LNCaP clone FGC (cell line): ENCODE data around the gene UAP1L1.

ENCODE experiments used
- DNase-seq: peaks from one replicate; pipeline ENCODE4 v3.0.0-alpha.2; 2011; ENCODE audit warnings: low read depth
- H3K4me3 ChIP-seq: 2 replicates; pipeline ENCODE4 v1.5.1; 2011; ENCODE audit warnings: mild to moderate bottlenecking, low read depth, low read length, control low read depth
- TF ChIP-seq, protein P1 (sequence below): IDR thresholded peaks from 2 replicates; pipeline ENCODE4 v1.5.1; 2012; ENCODE audit warnings: mild to moderate bottlenecking; ENCODE audit not compliant: control insufficient read depth, insufficient read depth; ENCODE audit errors: extremely low read depth

The UAP1L1 gene

DNA sequence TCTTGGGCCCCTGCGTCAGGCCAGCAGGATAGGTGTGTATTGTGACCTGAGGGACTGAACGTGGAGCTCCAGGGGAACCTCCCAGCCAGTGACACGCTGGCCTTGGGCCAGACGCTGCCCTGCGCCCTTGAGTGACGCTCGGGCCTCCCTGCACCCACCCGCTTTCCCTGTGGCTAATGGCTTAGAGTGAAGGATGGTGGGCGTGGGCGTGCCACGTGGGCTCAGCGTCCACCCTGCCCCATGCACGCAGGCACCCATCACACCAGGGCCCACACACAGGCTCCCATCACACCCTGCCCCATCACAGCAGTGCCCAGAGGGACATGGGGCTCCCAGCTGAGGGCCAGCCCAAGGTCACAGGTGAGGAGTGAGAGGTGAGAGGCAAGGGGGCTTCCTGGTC, 40.3 kb upstream of the UAP1L1 start:
- TF ChIP-seq, protein P1, sequence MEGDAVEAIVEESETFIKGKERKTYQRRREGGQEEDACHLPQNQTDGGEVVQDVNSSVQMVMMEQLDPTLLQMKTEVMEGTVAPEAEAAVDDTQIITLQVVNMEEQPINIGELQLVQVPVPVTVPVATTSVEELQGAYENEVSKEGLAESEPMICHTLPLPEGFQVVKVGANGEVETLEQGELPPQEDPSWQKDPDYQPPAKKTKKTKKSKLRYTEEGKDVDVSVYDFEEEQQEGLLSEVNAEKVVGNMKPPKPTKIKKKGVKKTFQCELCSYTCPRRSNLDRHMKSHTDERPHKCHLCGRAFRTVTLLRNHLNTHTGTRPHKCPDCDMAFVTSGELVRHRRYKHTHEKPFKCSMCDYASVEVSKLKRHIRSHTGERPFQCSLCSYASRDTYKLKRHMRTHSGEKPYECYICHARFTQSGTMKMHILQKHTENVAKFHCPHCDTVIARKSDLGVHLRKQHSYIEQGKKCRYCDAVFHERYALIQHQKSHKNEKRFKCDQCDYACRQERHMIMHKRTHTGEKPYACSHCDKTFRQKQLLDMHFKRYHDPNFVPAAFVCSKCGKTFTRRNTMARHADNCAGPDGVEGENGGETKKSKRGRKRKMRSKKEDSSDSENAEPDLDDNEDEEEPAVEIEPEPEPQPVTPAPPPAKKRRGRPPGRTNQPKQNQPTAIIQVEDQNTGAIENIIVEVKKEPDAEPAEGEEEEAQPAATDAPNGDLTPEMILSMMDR: no peak
- no peak overlapping the region for H3K4me3 ChIP-seq

DNA sequence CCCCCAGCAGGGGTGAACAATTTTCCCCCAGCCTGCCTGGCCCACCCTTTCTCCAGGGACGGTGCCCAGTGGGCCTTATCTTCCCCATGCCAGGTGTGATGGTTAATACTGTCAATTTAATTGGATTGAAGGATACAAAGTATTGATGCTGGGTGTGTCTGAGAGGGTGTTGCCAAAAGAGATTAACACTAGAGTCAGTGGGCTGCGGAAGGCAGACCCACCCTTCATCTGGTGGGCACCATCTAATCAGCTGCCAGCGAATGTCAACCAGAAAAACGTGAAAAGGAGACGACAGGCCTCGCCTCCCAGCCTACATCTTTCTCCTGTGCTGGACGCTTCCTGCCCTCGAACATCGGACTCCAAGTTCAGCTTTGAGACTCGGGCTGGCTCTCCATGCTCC, 39.8 kb upstream of the UAP1L1 start:
- H3K4me3 ChIP-seq: no peak overlapping the region
- no peak for DNase-seq
- TF ChIP-seq, protein P1: no peak

More for the DNA sequence above, 40.3 kb upstream of the UAP1L1 start:
- no peak for DNase-seq

DNA sequence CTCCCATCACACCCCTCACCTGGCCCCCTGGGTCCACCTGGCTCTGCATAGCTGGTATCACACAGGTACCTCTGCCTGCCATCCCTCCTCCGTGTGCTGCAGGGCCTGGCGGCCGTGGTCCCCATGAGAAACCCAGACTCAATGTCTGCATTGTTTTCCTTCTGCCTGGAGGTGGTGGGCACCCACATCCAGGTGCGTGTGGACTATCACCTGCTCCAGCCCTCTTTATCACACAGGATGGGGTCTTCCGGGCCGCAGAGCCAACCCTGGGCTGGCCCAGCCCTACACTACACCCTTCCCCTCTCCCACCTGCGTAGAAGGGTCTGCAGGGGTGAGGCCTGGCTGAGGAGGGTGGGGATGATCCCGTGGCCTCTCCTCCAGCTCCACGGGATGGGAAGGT, 38.4 kb upstream of the UAP1L1 start:
- H3K4me3 ChIP-seq: no peak overlapping the region
- no peak for DNase-seq
- TF ChIP-seq, protein P1: no peak

DNA sequence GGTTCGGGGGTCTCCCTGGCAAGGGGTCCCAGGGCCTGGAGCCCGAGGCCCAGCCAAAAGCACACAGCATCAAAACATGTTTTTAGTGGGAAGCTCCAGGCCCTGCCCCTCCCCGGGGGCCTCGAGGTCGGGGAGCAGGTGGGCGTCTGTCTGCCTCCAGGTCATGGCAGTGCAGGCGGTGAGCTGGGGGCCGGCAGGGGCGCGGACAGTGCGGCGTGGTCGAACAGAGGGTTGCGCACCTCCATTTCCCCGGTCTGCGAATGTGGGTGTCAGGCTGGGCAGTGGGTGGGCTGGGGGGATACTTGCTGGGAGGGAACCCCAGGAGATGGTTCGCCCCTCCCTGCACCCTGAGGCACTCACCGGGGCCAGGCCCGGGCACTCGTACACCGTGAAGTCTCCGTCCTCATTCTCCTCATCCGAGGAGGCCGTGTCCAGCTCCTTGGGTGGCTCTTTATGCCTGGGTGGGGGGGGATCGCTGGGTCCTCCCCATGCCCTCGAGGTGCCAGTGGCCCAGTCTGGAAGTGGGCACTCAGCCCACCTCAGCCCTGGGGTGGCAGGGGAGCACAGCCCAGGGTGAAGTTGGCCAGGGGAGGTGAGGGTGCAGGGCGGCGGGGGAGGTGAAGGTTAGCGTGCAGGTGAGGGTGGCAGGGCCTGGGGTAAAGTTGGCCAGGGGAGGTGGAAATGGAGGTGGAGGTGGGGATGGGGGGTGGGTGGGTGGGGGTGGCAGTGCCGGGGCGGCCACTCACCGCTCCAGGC, 37.5 kb upstream of the UAP1L1 start:
- no peak for DNase-seq
- H3K4me3 ChIP-seq: no peak overlapping the region
- TF ChIP-seq, protein P1: no peak

DNA sequence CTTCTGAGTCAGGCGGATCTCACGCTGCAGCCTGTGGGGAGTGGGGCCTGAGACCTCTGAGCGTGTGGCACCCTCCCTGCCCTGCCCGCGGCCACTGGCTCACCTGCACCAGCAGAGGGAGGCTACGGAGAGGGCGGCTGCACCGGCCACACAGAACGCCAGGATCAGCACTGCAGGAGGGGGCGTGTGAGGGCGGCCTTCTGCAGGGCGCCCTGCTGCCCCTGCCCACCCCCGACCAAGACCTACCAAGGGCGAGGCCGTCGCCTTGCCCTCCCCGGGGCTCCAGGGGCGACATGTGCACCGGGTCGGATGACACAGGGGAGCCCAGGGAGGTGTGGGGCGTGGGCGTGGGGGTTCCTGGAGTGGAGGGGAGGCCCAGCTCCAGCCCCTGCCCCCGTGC, 36.7 kb upstream of the UAP1L1 start:
- TF ChIP-seq, protein P1: no peak
- H3K4me3 ChIP-seq: no peak overlapping the region
- DNase-seq: no peak

DNA sequence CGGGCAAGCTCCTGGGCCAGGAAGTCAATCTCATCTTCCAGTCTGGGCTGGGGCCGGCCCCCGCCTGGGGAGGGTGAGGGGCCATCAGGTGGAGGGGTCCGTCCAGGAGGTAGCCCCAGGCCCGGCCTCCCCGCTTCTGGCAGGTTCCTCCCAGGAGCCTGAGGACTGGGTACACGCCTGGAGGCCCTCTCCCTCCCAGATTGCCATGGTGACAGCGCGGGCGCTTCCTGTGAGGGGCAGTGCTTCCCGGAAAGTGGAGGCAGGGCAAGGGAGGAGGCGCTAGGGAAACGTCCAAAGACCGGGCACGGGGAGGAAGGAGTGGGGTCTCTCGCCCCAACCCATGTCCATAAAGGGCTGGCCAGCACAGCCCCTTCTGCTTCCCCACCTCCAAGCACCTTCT, 36.2 kb upstream of the UAP1L1 start:
- DNase-seq: no peak
- no peak overlapping the region for H3K4me3 ChIP-seq
- TF ChIP-seq, protein P1: no peak
